WTC11 (cell line): ENCODE results near the gene AGTR1. TPM values are rescaled to one million over a fixed set of nuclear protein-coding genes. Genes with fewer than 3 reads are reported as not detected.

Source experiments
- ATAC-seq: fragments of 200-7000 bp; cut with Tn5 transposase; 2 replicates; pipeline ENCODE4 v1.10.0; 2021; ENCODE audit warnings: mild to moderate bottlenecking, moderate library complexity
- CTCF ChIA-PET: fragments of 300-600 bp; sonication (Branson Sonifier 250); formaldehyde crosslinking; loops from one replicate; lab custom pipeline; 2021; ENCODE audit warnings: antibody characterized with exemption; lab: Charles Lee
- POLR2A ChIA-PET: fragments of 350-600 bp; sonication (Branson Sonifier 250); formaldehyde crosslinking; loops from one replicate; lab custom pipeline; 2021; ENCODE audit warnings: antibody characterized with exemption; lab: Charles Lee
- DNase-seq: peaks from one replicate; pipeline ENCODE4 v3.0.0; 2021; ENCODE audit warnings: low spot score
- H3K27ac Mint-ChIP-seq: 2 replicates; pipeline ENCODE4 v1.8.0; 2021; ENCODE audit warnings: mixed read lengths
- H3K27me3 Mint-ChIP-seq: 2 replicates; pipeline ENCODE4 v1.8.0; 2021; ENCODE audit warnings: low read depth, mild to moderate bottlenecking, moderate library complexity, mixed read lengths
- H3K36me3 Mint-ChIP-seq: 2 replicates; pipeline ENCODE4 v1.8.0; 2021; ENCODE audit warnings: mixed read lengths
- H3K4me1 Mint-ChIP-seq: 2 replicates; pipeline ENCODE4 v1.8.0; 2022; ENCODE audit warnings: mixed read lengths
- H3K4me3 Mint-ChIP-seq: 2 replicates; pipeline ENCODE4 v1.8.0; 2021; ENCODE audit warnings: mild to moderate bottlenecking, moderate library complexity, mixed read lengths
- H3K9me3 Mint-ChIP-seq: 2 replicates; pipeline ENCODE4 v1.8.0; 2021; ENCODE audit warnings: mixed read lengths
- ETV6 ChIP-seq: sonication (generic); formaldehyde crosslinking; IDR thresholded peaks from 2 replicates; pipeline ENCODE4 v1.8.1; 2022; ENCODE audit warnings: mild to moderate bottlenecking, missing genetic modification reagents
- FOXJ3 ChIP-seq: sonication (generic); formaldehyde crosslinking; IDR thresholded peaks from 2 replicates; pipeline ENCODE4 v1.9.0; 2021; ENCODE audit warnings: missing genetic modification reagents, mild to moderate bottlenecking, borderline replicate concordance
- NR2C2 ChIP-seq: sonication (generic); formaldehyde crosslinking; IDR thresholded peaks from 2 replicates; pipeline ENCODE4 v1.8.0; 2022; ENCODE audit warnings: mild to moderate bottlenecking, missing genetic modification reagents
- NR3C1 ChIP-seq: sonication (generic); formaldehyde crosslinking; conservative IDR thresholded peaks from 2 replicates; pipeline ENCODE4 v1.8.1; 2023; ENCODE audit warnings: low read depth, mild to moderate bottlenecking, missing genetic modification reagents
- RORB ChIP-seq: fragments of 250-450 bp; sonication (Bioruptor Pico); IDR thresholded peaks from 2 replicates; pipeline ENCODE4 v1.9.0; 2021; ENCODE audit warnings: mild to moderate bottlenecking
- TP53 ChIP-seq: sonication (generic); formaldehyde crosslinking; IDR thresholded peaks from 2 replicates; pipeline ENCODE4 v1.8.1; 2023; ENCODE audit warnings: mild to moderate bottlenecking, missing genetic modification reagents
- ZNF232 ChIP-seq: sonication (generic); formaldehyde crosslinking; IDR thresholded peaks from 2 replicates; pipeline ENCODE4 v1.8.0; 2022; ENCODE audit warnings: mild to moderate bottlenecking, missing genetic modification reagents
- ZNF423 ChIP-seq: fragments of 250-450 bp; sonication (Bioruptor Pico); IDR thresholded peaks from 2 replicates; pipeline ENCODE4 v2.1.2; 2022; ENCODE audit warnings: mild to moderate bottlenecking, moderate library complexity
- total RNA-seq: library from RNA; stranded (reverse); gene quantifications from 3 replicates; pipeline ENCODE4 v1.2.3, GENCODE V29; 2021
- TF ChIP-seq, protein P1 (sequence below): sonication (generic); formaldehyde crosslinking; IDR thresholded peaks from 2 replicates; pipeline ENCODE4 v1.8.0; 2022; ENCODE audit warnings: mild to moderate bottlenecking, missing genetic modification reagents
- TF ChIP-seq, protein P2 (sequence below): sonication (generic); formaldehyde crosslinking; IDR thresholded peaks from 2 replicates; pipeline ENCODE4 v1.8.0; 2022; ENCODE audit warnings: mild to moderate bottlenecking, missing genetic modification reagents
- TF ChIP-seq, protein P3 (sequence below): sonication (generic); formaldehyde crosslinking; IDR thresholded peaks from 2 replicates; pipeline ENCODE4 v1.8.1; 2022; ENCODE audit warnings: low read depth, missing genetic modification reagents, borderline replicate concordance
- TF ChIP-seq, protein P4 (sequence below): sonication (generic); formaldehyde crosslinking; IDR thresholded peaks from 2 replicates; pipeline ENCODE4 v1.8.0; 2022; ENCODE audit warnings: missing genetic modification reagents
- TF ChIP-seq, protein P5 (sequence below): sonication (generic); formaldehyde crosslinking; IDR thresholded peaks from 2 replicates; pipeline ENCODE4 v1.8.1; 2023; ENCODE audit warnings: mild to moderate bottlenecking, missing genetic modification reagents, borderline replicate concordance

Gene AGTR1
- total RNA-seq, 1 experiment from 2014 or later = 0.13 TPM

DNA sequence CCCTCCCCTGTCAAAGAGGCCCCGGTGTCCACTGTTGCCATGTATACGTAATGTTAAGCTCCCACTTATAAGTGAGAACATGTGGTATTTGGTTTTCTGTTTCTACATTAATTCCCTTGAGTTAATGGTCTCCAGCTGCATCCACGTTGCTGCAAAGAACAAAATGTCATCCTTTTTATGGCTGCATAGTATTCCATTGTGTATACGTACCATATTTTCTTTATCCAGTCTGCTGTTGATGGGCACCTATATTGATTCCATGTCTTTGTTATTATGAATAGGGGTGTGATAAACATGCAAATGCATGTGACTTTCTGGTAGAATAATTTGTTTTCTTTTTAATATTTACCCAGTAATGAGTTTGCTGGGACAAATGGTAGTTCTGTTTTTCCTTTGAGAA lies 43.3 kb upstream of the AGTR1 start:
- DNase-seq (no peak), ATAC-seq (no peak)
- TF ChIP-seq ZNF423 (no peak), FOXJ3 (CRISPR knock-in tag) (no peak), RORB (CRISPR knock-in tag) (no peak), NR3C1 (CRISPR knock-in tag) (no peak), ZNF232 (CRISPR knock-in tag) (no peak)
- TF ChIP-seq, protein P1, sequence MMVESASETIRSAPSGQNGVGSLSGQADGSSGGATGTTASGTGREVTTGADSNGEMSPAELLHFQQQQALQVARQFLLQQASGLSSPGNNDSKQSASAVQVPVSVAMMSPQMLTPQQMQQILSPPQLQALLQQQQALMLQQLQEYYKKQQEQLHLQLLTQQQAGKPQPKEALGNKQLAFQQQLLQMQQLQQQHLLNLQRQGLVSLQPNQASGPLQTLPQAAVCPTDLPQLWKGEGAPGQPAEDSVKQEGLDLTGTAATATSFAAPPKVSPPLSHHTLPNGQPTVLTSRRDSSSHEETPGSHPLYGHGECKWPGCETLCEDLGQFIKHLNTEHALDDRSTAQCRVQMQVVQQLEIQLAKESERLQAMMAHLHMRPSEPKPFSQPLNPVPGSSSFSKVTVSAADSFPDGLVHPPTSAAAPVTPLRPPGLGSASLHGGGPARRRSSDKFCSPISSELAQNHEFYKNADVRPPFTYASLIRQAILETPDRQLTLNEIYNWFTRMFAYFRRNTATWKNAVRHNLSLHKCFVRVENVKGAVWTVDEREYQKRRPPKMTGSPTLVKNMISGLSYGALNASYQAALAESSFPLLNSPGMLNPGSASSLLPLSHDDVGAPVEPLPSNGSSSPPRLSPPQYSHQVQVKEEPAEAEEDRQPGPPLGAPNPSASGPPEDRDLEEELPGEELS (CRISPR knock-in tag) = no peak
- Mint-ChIP-seq H3K4me1 (0 out of 2 replicates have a peak, but pooled peaks cover 4% of the 10 kb centered on the region), H3K36me3 (no peaks in the 10 kb centered on the region), H3K27ac (no peak overlapping the region), H3K4me3 (no peak overlapping the region), H3K9me3 (peaks cover 12% of the 10 kb centered on the region; the same call in 1 of the 2 replicates), H3K27me3 (no peaks in the 10 kb centered on the region)
- ChIA-PET POLR2A (no interaction called here), CTCF (no interaction called here)

DNA sequence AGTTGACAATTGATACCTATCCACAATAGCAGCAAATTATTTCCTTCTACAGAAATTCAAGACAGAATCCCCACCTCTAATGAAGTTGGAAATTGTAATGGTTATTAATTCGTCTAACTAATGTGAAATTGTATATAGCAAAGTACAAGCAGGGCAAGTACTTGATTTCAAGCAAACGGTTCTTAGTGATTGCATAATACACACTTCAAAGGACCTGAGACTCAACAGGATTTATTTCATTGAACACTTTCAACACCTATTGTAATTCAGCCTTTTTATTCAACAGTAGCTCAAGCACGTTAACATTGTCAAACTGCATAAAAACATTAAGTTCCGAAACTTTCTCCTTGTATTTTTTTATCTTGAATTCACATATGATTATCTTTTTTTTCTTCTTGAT lies 40.2 kb upstream of the AGTR1 start:
- TF ChIP-seq, protein P2, sequence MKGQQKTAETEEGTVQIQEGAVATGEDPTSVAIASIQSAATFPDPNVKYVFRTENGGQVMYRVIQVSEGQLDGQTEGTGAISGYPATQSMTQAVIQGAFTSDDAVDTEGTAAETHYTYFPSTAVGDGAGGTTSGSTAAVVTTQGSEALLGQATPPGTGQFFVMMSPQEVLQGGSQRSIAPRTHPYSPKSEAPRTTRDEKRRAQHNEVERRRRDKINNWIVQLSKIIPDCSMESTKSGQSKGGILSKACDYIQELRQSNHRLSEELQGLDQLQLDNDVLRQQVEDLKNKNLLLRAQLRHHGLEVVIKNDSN (CRISPR knock-in tag) = no peak
- TF ChIP-seq TP53 (CRISPR knock-in tag) (no peak), NR2C2 (CRISPR knock-in tag) (no peak), ETV6 (no peak)
- TF ChIP-seq, protein P3, sequence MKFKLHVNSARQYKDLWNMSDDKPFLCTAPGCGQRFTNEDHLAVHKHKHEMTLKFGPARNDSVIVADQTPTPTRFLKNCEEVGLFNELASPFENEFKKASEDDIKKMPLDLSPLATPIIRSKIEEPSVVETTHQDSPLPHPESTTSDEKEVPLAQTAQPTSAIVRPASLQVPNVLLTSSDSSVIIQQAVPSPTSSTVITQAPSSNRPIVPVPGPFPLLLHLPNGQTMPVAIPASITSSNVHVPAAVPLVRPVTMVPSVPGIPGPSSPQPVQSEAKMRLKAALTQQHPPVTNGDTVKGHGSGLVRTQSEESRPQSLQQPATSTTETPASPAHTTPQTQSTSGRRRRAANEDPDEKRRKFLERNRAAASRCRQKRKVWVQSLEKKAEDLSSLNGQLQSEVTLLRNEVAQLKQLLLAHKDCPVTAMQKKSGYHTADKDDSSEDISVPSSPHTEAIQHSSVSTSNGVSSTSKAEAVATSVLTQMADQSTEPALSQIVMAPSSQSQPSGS (CRISPR knock-in tag) = no peak
- TF ChIP-seq, protein P4, sequence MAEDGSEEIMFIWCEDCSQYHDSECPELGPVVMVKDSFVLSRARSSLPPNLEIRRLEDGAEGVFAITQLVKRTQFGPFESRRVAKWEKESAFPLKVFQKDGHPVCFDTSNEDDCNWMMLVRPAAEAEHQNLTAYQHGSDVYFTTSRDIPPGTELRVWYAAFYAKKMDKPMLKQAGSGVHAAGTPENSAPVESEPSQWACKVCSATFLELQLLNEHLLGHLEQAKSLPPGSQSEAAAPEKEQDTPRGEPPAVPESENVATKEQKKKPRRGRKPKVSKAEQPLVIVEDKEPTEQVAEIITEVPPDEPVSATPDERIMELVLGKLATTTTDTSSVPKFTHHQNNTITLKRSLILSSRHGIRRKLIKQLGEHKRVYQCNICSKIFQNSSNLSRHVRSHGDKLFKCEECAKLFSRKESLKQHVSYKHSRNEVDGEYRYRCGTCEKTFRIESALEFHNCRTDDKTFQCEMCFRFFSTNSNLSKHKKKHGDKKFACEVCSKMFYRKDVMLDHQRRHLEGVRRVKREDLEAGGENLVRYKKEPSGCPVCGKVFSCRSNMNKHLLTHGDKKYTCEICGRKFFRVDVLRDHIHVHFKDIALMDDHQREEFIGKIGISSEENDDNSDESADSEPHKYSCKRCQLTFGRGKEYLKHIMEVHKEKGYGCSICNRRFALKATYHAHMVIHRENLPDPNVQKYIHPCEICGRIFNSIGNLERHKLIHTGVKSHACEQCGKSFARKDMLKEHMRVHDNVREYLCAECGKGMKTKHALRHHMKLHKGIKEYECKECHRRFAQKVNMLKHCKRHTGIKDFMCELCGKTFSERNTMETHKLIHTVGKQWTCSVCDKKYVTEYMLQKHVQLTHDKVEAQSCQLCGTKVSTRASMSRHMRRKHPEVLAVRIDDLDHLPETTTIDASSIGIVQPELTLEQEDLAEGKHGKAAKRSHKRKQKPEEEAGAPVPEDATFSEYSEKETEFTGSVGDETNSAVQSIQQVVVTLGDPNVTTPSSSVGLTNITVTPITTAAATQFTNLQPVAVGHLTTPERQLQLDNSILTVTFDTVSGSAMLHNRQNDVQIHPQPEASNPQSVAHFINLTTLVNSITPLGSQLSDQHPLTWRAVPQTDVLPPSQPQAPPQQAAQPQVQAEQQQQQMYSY (CRISPR knock-in tag) = no peak
- TF ChIP-seq, protein P5, sequence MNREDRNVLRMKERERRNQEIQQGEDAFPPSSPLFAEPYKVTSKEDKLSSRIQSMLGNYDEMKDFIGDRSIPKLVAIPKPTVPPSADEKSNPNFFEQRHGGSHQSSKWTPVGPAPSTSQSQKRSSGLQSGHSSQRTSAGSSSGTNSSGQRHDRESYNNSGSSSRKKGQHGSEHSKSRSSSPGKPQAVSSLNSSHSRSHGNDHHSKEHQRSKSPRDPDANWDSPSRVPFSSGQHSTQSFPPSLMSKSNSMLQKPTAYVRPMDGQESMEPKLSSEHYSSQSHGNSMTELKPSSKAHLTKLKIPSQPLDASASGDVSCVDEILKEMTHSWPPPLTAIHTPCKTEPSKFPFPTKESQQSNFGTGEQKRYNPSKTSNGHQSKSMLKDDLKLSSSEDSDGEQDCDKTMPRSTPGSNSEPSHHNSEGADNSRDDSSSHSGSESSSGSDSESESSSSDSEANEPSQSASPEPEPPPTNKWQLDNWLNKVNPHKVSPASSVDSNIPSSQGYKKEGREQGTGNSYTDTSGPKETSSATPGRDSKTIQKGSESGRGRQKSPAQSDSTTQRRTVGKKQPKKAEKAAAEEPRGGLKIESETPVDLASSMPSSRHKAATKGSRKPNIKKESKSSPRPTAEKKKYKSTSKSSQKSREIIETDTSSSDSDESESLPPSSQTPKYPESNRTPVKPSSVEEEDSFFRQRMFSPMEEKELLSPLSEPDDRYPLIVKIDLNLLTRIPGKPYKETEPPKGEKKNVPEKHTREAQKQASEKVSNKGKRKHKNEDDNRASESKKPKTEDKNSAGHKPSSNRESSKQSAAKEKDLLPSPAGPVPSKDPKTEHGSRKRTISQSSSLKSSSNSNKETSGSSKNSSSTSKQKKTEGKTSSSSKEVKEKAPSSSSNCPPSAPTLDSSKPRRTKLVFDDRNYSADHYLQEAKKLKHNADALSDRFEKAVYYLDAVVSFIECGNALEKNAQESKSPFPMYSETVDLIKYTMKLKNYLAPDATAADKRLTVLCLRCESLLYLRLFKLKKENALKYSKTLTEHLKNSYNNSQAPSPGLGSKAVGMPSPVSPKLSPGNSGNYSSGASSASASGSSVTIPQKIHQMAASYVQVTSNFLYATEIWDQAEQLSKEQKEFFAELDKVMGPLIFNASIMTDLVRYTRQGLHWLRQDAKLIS (CRISPR knock-in tag) = no peak
- no peak for DNase-seq
- POLR2A ChIA-PET = no interaction called here
- Mint-ChIP-seq H3K36me3 (no peaks in the 10 kb centered on the region), H3K9me3 (peaks cover 12% of the 10 kb centered on the region; the same call in 1 of the 2 replicates), H3K4me3 (no peak overlapping the region), H3K27ac (no peak overlapping the region), H3K4me1 (no peaks in the 10 kb centered on the region), H3K27me3 (no peaks in the 10 kb centered on the region)
- ATAC-seq = no peak
- CTCF ChIA-PET = no interaction called here
